ENCODE measurements around the gene PLPPR1.
A peak's percentile ranks its signal among the peaks of the same experiment; 100 is the strongest.
"Not testable (repeated sequence)": the region's sequence is repeated elsewhere in the genome, so short reads cannot be mapped to it uniquely, and the experiment has no call there.

PLPPR1 gene

DNA sequence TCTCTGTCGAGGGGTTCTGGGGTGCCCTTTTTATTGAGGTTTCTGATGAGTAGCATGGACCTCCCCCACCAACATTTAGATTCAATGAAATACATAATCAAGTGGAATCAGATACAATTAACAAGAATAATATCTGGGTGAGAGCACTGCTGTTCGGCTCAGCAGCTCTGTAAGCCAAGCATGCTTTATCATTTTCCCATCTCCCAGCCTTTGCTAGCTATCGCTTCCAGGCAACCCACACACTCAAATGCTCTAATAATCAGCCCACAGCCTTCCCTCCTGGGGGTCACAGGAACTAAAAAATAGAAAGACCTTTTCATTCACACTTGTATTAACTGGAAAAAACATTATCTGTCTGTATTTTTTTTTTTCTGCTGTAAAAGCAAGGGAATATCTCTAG is 8.9 kb downstream of the PLPPR1 start:
- POLR2A ChIA-PET (ENCODE audit: low non-redundant PET) = no interaction called here
- H3K27ac ChIP-seq = no peak overlapping the region
- TF ChIP-seq CTCF (conservative IDR thresholded peaks at IDR 0.05; ENCODE audit: low read depth) = no peak

GRCh38 chr9:101038488-101038887 is 10.0 kb downstream of the PLPPR1 start:
- TF ChIP-seq CTCF (conservative IDR thresholded peaks at IDR 0.05; ENCODE audit: low read depth) = no peak
- CTCF ChIA-PET = no interaction called here
- POLR2A ChIA-PET (ENCODE audit: low non-redundant PET) = no interaction called here

More for the DNA sequence above, 8.9 kb downstream of the PLPPR1 start:
- DNase-seq (ENCODE audit: low spot score) = no peak
- CTCF ChIA-PET = interaction anchor here (0.6 kb wide), 1 partner anchor 814 kb away, joined by 4 read pairs; no protein-coding TSS in a partner anchor

GRCh38 chr9:101039581-101039980 is 11.1 kb downstream of the PLPPR1 start:
- H3K27ac ChIP-seq; POLR2A ChIA-PET (ENCODE audit: low non-redundant PET); DNase-seq (ENCODE audit: low spot score): not testable (repeated sequence)
- CTCF ChIA-PET = interaction anchor here (0.7 kb wide), 1 partner anchor 166 kb away, joined by 3 read pairs; no protein-coding TSS in a partner anchor

More at GRCh38 chr9:101038488-101038887, 10.0 kb downstream of the PLPPR1 start:
- DNase-seq (ENCODE audit: low spot score) = no peak
- no peak overlapping the region for H3K27ac ChIP-seq

- ChIA-PET CTCF (no interaction called here), POLR2A (ENCODE audit: low non-redundant PET) (no interaction called here)
- no peak overlapping the region for H3K27ac ChIP-seq
- no peak for TF ChIP-seq CTCF (conservative IDR thresholded peaks at IDR 0.05; ENCODE audit: low read depth)
- peak; percentile 15 for DNase-seq (ENCODE audit: low spot score)
Observed at GRCh38 chr9:101047848-101048397, 19.4 kb downstream of the PLPPR1 start.

GRCh38 chr9:101050650-101051049 is 22.1 kb downstream of the PLPPR1 start:
- H3K27ac ChIP-seq = no peak overlapping the region
- no peak for DNase-seq (ENCODE audit: low spot score)
- no peak for TF ChIP-seq CTCF (conservative IDR thresholded peaks at IDR 0.05; ENCODE audit: low read depth)
- CTCF ChIA-PET = no interaction called here
- POLR2A ChIA-PET (ENCODE audit: low non-redundant PET) = no interaction called here

DNA sequence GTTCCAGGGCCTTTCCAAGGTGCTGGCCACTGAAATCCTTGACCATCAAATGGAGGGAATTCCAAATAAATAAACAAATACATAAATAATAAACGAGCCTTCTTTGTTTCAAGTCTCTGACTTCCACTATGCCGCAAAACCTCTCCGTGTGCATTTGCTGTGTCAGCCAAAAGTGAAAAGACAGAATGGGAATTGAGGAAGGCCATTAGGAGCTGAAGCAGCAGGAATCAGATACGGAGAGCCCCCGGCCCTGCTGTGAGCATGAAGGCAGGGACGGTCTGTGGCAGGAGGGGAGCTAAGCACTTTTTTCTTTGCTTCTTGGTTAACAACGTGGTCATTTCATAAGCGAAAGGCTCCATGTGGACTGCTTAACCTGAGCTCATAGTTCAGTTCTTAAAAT is 26.1 kb downstream of the PLPPR1 start:
- CTCF ChIA-PET = interaction anchor here (0.6 to 0.7 kb wide), 2 partner anchors 13 to 325 kb away, joined by 3 read pairs; no protein-coding TSS in a partner anchor
- POLR2A ChIA-PET (ENCODE audit: low non-redundant PET) = no interaction called here
- no peak for TF ChIP-seq CTCF (conservative IDR thresholded peaks at IDR 0.05; ENCODE audit: low read depth)
- H3K27ac ChIP-seq = no peak overlapping the region
- no peak for DNase-seq (ENCODE audit: low spot score)

DNA sequence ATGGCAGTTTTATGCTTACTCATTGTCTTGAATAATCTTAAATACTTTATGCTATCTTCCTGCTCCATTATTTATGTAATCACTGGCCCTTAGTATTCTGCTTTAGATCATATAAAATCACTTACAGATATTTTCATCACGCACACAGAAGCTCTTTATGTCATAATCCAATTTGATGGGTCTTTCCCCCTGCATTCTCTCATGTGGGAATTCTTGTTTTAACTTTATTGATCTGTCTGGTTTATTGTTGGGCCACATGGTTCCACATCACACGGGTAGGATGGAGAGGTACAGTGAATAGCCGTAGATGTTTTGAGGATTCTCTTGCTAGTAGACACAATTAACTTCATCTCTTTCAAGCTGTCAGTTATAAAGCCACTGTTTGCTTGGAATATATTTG is 27.0 kb downstream of the PLPPR1 start:
- no peak for TF ChIP-seq CTCF (conservative IDR thresholded peaks at IDR 0.05; ENCODE audit: low read depth)
- no peak overlapping the region for H3K27ac ChIP-seq
- CTCF ChIA-PET = interaction anchor here (0.7 kb wide), 1 partner anchor 42 kb away, joined by 4 read pairs; no protein-coding TSS in a partner anchor

More for the DNA sequence above, 27.0 kb downstream of the PLPPR1 start:
- POLR2A ChIA-PET (ENCODE audit: low non-redundant PET) = no interaction called here
- DNase-seq (ENCODE audit: low spot score) = no peak
